K562 (cell line): Measurements from ENCODE around the gene MAEL. TPM values are rescaled to one million over a fixed set of nuclear protein-coding genes. Genes with fewer than 3 reads are reported as not detected.
A peak's percentile ranks its signal among the peaks of the same experiment; 100 is the strongest.

Experiments
- ATAC-seq: fragments of 200-7000 bp; cut with Tn5 transposase; 3 replicates; pipeline ENCODE4 v1.9.1; 2020; ENCODE audit warnings: moderate library complexity
- BruUV-seq: library from RNA; stranded (reverse); fragments of 400-500 nt; replicated peaks from 2 replicates; lab custom pipeline; 2021; lab: Mats Ljungman, UMichigan
- CTCF ChIA-PET: fragments of 300-600 bp; formaldehyde crosslinking; extraction: SDS; loops from one replicate; lab custom pipeline; 2021; ENCODE audit warnings: low intra/inter-chr PET ratio; lab: Yijun Ruan, JAX
- POLR2A ChIA-PET: fragments of 300-600, 350-650 bp; sonication (Branson Sonifier 250); formaldehyde crosslinking; extraction: SDS; loops from one replicate; lab custom pipeline; 2021; ENCODE audit warnings: antibody characterized with exemption, inconsistent platforms; lab: Yijun Ruan, JAX
- DNase-seq, 4 experiments: peaks; one replicate each; pipeline versions ENCODE4 v3.0.0 to v3.0.0-alpha.2; 2011 to 2018; ENCODE audit warnings: low spot score in 3 of 4, mixed read lengths in 3 of 4; ENCODE audit errors: extremely low read depth in 1 of 4
- FAIRE-seq: peaks from 2 replicates; lab custom pipeline; 2011; peaks lifted over from hg19 to GRCh38; lab: Jason Lieb, UNC
- H2AFZ ChIP-seq: 2 replicates; pipeline ENCODE4 v1.6.0; 2011; ENCODE audit warnings: low read depth, low read length, control low read depth, inconsistent platforms
- H3K27ac ChIP-seq: fragments of 200-600 bp; 3 replicates; pipeline ENCODE4 v1.8.0; 2011; ENCODE audit warnings: low read depth, mild to moderate bottlenecking, control low read depth, inconsistent platforms, low read length, moderate library complexity, mixed read lengths; ENCODE audit errors: extremely low read depth
- H3K27me3 ChIP-seq, 2 experiments: fragments of 300-600 bp in 1 of 2; 2 replicates in 1 of 2; 3 replicates in 1 of 2; pipeline versions ENCODE4 v1.6.0 to v1.8.0; 2011; ENCODE audit warnings: inconsistent platforms in 2 of 2, low read length in 2 of 2, mild to moderate bottlenecking in 1 of 2, mixed read lengths in 1 of 2, moderate library complexity in 1 of 2; ENCODE audit not compliant: control insufficient read depth in 2 of 2, insufficient read depth in 2 of 2
- H3K36me3 ChIP-seq: fragments of 300-600 bp; 3 replicates; pipeline ENCODE4 v1.8.0; 2011; ENCODE audit warnings: mild to moderate bottlenecking, low read length, inconsistent platforms; ENCODE audit not compliant: control insufficient read depth, insufficient read depth
- H3K4me1 ChIP-seq, 2 experiments: fragments of 200-600 bp in 1 of 2; replicated peaks in 1 of 2; 2 replicates in 1 of 2; 3 replicates in 1 of 2; pipeline versions ENCODE4 v1.5.1 to v1.8.0; 2011; ENCODE audit warnings: inconsistent platforms in 2 of 2, low read length in 2 of 2, mild to moderate bottlenecking in 1 of 2, mixed read lengths in 1 of 2, moderate library complexity in 1 of 2; ENCODE audit not compliant: control insufficient read depth in 2 of 2, insufficient read depth in 2 of 2
- H3K4me2 ChIP-seq: 2 replicates; pipeline ENCODE4 v1.6.1; 2011; ENCODE audit warnings: low read length, control low read depth, inconsistent platforms, mixed read lengths; ENCODE audit not compliant: insufficient read depth
- H3K4me3 ChIP-seq: fragments of 200-600 bp; sonication (generic), shearing (Covaris generic); 2 replicates; pipeline ENCODE4 v1.5.1; 2016; ENCODE audit warnings: control low read depth, inconsistent platforms
- H3K79me2 ChIP-seq: fragments of 200-600 bp; 3 replicates; pipeline ENCODE4 v1.8.0; 2011; ENCODE audit warnings: low read length, inconsistent platforms; ENCODE audit not compliant: control insufficient read depth, insufficient read depth
- H3K9ac ChIP-seq, 2 experiments: 2 replicates each; pipeline versions ENCODE4 v1.6.0 to v1.6.1; 2011; ENCODE audit warnings: low read depth in 2 of 2, low read length in 2 of 2, control low read depth in 1 of 2, inconsistent platforms in 1 of 2, mild to moderate bottlenecking in 1 of 2, mixed read lengths in 1 of 2; ENCODE audit not compliant: insufficient read depth in 1 of 2
- H3K9me1 ChIP-seq: one replicate; pipeline ENCODE4 v1.6.0; 2011; ENCODE audit warnings: inconsistent platforms, mild to moderate bottlenecking, low read length, moderate library complexity; ENCODE audit not compliant: control insufficient read depth, insufficient read depth
- H3K9me3 ChIP-seq: replicated peaks from 2 replicates; pipeline ENCODE4 v1.5.1; 2011; ENCODE audit warnings: low read depth, low read length, inconsistent platforms; ENCODE audit not compliant: control insufficient read depth, insufficient read depth
- H4K20me1 ChIP-seq: replicated peaks from 2 replicates; pipeline ENCODE4 v1.6.1; 2011; ENCODE audit warnings: low read length, inconsistent platforms, mixed read lengths; ENCODE audit not compliant: control insufficient read depth, insufficient read depth
- BRCA1 ChIP-seq, 2 experiments: fragments of 450-650 bp in 1 of 2; sonication (generic) in 1 of 2; formaldehyde crosslinking in 1 of 2; IDR thresholded peaks; 2 replicates each; pipeline versions ENCODE4 v1.5.0 to v1.6.1; 2017 to 2020; ENCODE audit warnings: mild to moderate bottlenecking in 1 of 2, missing genetic modification reagents in 1 of 2
- KDM4B ChIP-seq, 2 experiments: fragments of 450-650 bp in 1 of 2; sonication (generic) in 1 of 2; IDR thresholded peaks; 2 replicates each; pipeline ENCODE4 v1.6.1; 2016 to 2017; ENCODE audit warnings: borderline replicate concordance in 2 of 2, antibody characterized with exemption in 1 of 2, low read depth in 1 of 2, mild to moderate bottlenecking in 1 of 2
- L3MBTL2 ChIP-seq: fragments of 450-650 bp; IDR thresholded peaks from 2 replicates; pipeline ENCODE4 v1.6.1; 2016; ENCODE audit warnings: mild to moderate bottlenecking, moderate library complexity
- MAFG ChIP-seq: fragments of 450-650 bp; conservative IDR thresholded peaks from 2 replicates; pipeline ENCODE4 v1.6.1; 2016; ENCODE audit warnings: missing genetic modification characterization, missing compliant biosample characterization
- RAD21 ChIP-seq, 2 experiments: fragments of 250-450 bp in 1 of 2; fragments of 450-650 bp in 1 of 2; sonication (Bioruptor Pico) in 1 of 2; formaldehyde crosslinking in 1 of 2; IDR thresholded peaks in 1 of 2; conservative IDR thresholded peaks in 1 of 2; 2 replicates each; pipeline versions ENCODE4 v1.4.0 to v1.8.0; 2020 to 2022; ENCODE audit warnings: mild to moderate bottlenecking in 2 of 2, moderate library complexity in 1 of 2
- SPI1 ChIP-seq: IDR thresholded peaks from 2 replicates; pipeline ENCODE4 v1.6.1; 2011; ENCODE audit warnings: low read depth, low read length, control low read depth, borderline replicate concordance
- WGBS: fragments of 100-300 bp; shearing (Covaris generic); methylation state at CpG from one replicate; pipeline ENCODE4 v1.1.6; 2016; ENCODE audit warnings: low coverage, mixed read lengths; ENCODE audit not compliant: insufficient coverage; ENCODE audit errors: missing lambda C conversion rate; 5-methylcytosine and 5-hydroxymethylcytosine counted together
- in situ Hi-C: fragments of 300-500 bp; cut with MboI; formaldehyde crosslinking; loops from 4 replicates; pipeline ENCODE4 v1.15.0; 2018; ENCODE audit warnings: inconsistent platforms, mixed read lengths
- intact Hi-C: fragments of 100-400 bp; cut with micrococcal nuclease; formaldehyde crosslinking; loops from 2 replicates; pipeline ENCODE4 v1.14.2; 2022
- polyA plus RNA-seq, 8 experiments: library from polyadenylated mRNA; depleted of rRNA in 4 of 8; stranded (reverse) in 5 of 8; unstranded in 3 of 8; fragments of >200 nt; fragmentation: Nextera tagmentation in 2 of 8; fragmentation: Illumina TruSeq in 1 of 8; extraction: Ambion mirVana in 2 of 8; extraction: Trizol in 1 of 8; gene quantifications; 2 replicates each; pipeline versions ENCODE4 v1.2.1 to v1.2.3, GENCODE V29; 2011 to 2014; ENCODE audit warnings: inconsistent platforms in 1 of 8, missing spikeins in 1 of 8
- total RNA-seq, 7 experiments: library from RNA; depleted of rRNA in 6 of 7; stranded (reverse); fragments of >200 nt in 6 of 7; fragmentation: Illumina TruSeq in 2 of 7; extraction: Trizol in 2 of 7; gene quantifications; 2 replicates each; pipeline versions ENCODE4 v1.2.1 to v1.2.3, GENCODE V29; 2011 to 2021; ENCODE audit warnings: low replicate concordance in 1 of 7
- TF ChIP-seq, protein P1 (sequence below), 2 experiments: IDR thresholded peaks; 2 replicates each; pipeline ENCODE4 v1.6.1; 2011; ENCODE audit warnings: borderline replicate concordance in 1 of 2, control low read depth in 1 of 2, low read depth in 1 of 2, low read length in 1 of 2, mild to moderate bottlenecking in 1 of 2, mixed read lengths in 1 of 2, moderate library complexity in 1 of 2; ENCODE audit not compliant: insufficient read depth in 1 of 2, insufficient read length in 1 of 2, poor library complexity in 1 of 2, severe bottlenecking in 1 of 2; ENCODE audit errors: extremely low read depth in 1 of 2
- TF ChIP-seq, protein P2 (sequence below): fragments of 450-650 bp; IDR thresholded peaks from 2 replicates; pipeline ENCODE4 v1.6.1; 2016; ENCODE audit warnings: borderline replicate concordance

The MAEL gene
- total and polyA plus RNA-seq, 9 of the 15 experiments (the other 6 are each of a cell fraction or from before 2014, with no cell fraction given): 0.11 to 1.9 (median 0.75) TPM

DNA sequence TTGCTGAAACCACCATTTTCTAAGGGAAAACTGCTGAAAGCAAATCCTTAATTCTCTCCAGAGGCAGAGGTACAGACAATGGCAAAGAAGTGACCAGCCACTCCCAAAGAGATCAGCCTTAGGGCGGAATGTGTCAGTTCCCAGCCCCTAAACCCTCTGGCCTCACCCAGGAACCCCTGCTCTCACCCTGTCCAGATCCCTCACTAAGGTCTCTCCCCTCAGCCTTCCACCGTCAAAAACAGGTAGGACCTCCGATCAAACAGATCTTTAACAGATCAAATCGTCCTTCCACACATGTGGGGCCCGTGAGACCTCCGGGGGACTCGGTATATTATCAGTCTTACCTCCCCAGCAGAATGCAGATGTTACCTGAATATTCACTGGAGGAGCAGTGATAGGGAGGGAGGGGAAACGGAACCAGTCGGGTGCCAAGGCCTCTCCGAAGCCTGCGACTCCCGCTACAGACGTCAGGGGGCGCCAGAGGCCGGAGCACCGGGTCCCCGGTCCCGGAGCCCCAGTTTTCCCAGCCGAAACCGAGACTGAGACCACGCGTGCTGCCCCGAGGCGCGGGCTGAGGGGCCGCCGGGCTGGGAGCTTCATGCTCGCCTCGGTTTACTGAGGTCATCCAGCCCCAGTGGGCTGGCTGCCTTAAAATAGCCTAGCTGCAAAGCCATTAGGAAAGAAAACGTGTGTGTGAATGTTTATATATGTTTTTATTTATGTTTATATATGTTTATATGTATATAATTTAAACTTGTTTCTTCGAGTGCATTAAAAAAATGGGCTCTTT lies 77.4 kb downstream of the MAEL start (continued):
- peak; percentile 98 for TF ChIP-seq RAD21 (CRISPR knock-in tag; conservative IDR thresholded peaks at IDR 0.05 in 1 of 2, IDR thresholded peaks at IDR 0.05 in 1 of 2)
- TF ChIP-seq L3MBTL2: peak; percentile 81
- 0 out of 4 replicates have a peak, but pooled peaks of 1 of the 2 experiments have one; percentile 49 for TF ChIP-seq KDM4B (IDR thresholded peaks at IDR 0.05; ENCODE audit: borderline replicate concordance in 2 of 2, low read depth in 1 of 2)
- no peak for TF ChIP-seq BRCA1 (IDR thresholded peaks at IDR 0.05)
- TF ChIP-seq BRCA1 (CRISPR knock-in tag; IDR thresholded peaks at IDR 0.05): no peak
- TF ChIP-seq, protein P1, sequence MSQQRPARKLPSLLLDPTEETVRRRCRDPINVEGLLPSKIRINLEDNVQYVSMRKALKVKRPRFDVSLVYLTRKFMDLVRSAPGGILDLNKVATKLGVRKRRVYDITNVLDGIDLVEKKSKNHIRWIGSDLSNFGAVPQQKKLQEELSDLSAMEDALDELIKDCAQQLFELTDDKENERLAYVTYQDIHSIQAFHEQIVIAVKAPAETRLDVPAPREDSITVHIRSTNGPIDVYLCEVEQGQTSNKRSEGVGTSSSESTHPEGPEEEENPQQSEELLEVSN (IDR thresholded peaks at IDR 0.05; ENCODE audit: borderline replicate concordance in 1 of 2, extremely low read depth in 1 of 2, insufficient read depth in 1 of 2, insufficient read length in 1 of 2, low read depth in 1 of 2, low read length in 1 of 2, poor library complexity in 1 of 2, severe bottlenecking in 1 of 2): peak; percentile 45 to 80
- TF ChIP-seq MAFG (tag): no peak

DNA sequence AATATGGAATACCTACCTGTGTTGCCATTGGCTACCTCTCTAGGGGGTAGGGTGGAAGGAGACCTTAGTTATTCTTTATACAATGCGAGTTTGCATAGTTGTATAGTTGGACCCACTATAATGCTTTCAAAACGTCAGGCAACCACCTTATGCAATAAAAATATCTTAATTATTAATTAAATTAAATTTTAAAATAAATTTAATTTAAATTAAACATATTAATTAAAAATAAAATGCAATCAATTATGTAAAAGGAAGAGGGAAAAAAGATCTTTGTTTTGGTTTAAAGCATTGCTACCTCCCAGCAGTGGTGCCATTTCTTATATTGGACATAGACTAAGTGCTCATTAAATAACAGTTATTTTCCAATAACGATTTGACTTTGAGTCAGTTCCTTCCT lies 78.8 kb downstream of the MAEL start:
- Histone ChIP-seq H3K27me3 (peaks cover 45 to 47% of the 10 kb centered on the region in 2 experiments), H3K9ac (no peak overlapping the region), H3K4me2 (no peak overlapping the region), H3K27ac (no peak overlapping the region), H3K9me1 (no peaks in the 10 kb centered on the region), H3K79me2 (no peaks in the 10 kb centered on the region), H3K4me3 (no peak overlapping the region), H2AFZ (no peak overlapping the region), H3K4me1 (peaks cover 0 to 9% of the 10 kb centered on the region in 2 experiments; a peak in 3 of 5 replicates), H3K9me3 (no peaks in the 10 kb centered on the region), H4K20me1 (peaks cover 5% of the 10 kb centered on the region; the same call in 1 of the 2 replicates), H3K36me3 (no peaks in the 10 kb centered on the region)
- intact Hi-C loops (loop anchor here (2.0 to 5.0 kb wide), 4 partner anchors 199 to 619 kb away; no protein-coding TSS in a partner anchor), in situ Hi-C loops (loop anchor here (5.0 to 10.0 kb wide), 3 partner anchors 379 to 627 kb away; no protein-coding TSS in a partner anchor)
- ATAC-seq (no peak), FAIRE-seq (no peak), DNase-seq (no peak)
- no TSS peak for BruUV-seq
- POLR2A ChIA-PET: no interaction called here
- CTCF ChIA-PET: interaction anchor here (2.0 kb wide), 1 partner anchor 374 kb away, joined by 22 read pairs; no protein-coding TSS in a partner anchor
- 0% methylated on average over 3 of the region's 3 CpGs for WGBS
- no peak for TF ChIP-seq SPI1
- TF ChIP-seq, protein P2, sequence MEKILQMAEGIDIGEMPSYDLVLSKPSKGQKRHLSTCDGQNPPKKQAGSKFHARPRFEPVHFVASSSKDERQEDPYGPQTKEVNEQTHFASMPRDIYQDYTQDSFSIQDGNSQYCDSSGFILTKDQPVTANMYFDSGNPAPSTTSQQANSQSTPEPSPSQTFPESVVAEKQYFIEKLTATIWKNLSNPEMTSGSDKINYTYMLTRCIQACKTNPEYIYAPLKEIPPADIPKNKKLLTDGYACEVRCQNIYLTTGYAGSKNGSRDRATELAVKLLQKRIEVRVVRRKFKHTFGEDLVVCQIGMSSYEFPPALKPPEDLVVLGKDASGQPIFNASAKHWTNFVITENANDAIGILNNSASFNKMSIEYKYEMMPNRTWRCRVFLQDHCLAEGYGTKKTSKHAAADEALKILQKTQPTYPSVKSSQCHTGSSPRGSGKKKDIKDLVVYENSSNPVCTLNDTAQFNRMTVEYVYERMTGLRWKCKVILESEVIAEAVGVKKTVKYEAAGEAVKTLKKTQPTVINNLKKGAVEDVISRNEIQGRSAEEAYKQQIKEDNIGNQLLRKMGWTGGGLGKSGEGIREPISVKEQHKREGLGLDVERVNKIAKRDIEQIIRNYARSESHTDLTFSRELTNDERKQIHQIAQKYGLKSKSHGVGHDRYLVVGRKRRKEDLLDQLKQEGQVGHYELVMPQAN: no peak
